ENCODE data around the gene POU3F1.
"Not testable (repeated sequence)": the region's sequence is repeated elsewhere in the genome, so short reads cannot be mapped to it uniquely, and the experiment has no call there.

POU3F1 gene

GRCh38 chr1:38038861-38039260 is 7.7 kb downstream of the POU3F1 start:
- no peak for TF ChIP-seq CTCF (conservative IDR thresholded peaks at IDR 0.05; ENCODE audit: low read depth)
- peak; percentile 60 for DNase-seq (ENCODE audit: low spot score)
- peak overlapping the region; percentile 4; the same call in 1 of the 2 replicates for H3K27ac ChIP-seq
- ChIA-PET POLR2A (ENCODE audit: low non-redundant PET) (interaction anchor here (0.6 kb wide), 1 partner anchor 11 kb away, joined by 3 read pairs; no protein-coding TSS in a partner anchor), CTCF (interaction anchor here (0.6 to 1.7 kb wide), 4 partner anchors 11 to 796 kb away, joined by 3 to 7 read pairs (median 4); no protein-coding TSS in a partner anchor)

- no peak overlapping the region for H3K27ac ChIP-seq
- ChIA-PET POLR2A (ENCODE audit: low non-redundant PET) (no interaction called here), CTCF (interaction anchor here (0.5 to 1.7 kb wide), 4 partner anchors 10 to 1052 kb away, joined by 3 to 7 read pairs (median 4); no protein-coding TSS in a partner anchor)
- DNase-seq (ENCODE audit: low spot score): no peak
- TF ChIP-seq CTCF (conservative IDR thresholded peaks at IDR 0.05; ENCODE audit: low read depth): no peak
Measured at GRCh38 chr1:38037221-38037939, 9.2 kb downstream of the POU3F1 start.

GRCh38 chr1:38034871-38035270 is 11.7 kb downstream of the POU3F1 start:
- TF ChIP-seq CTCF (conservative IDR thresholded peaks at IDR 0.05; ENCODE audit: low read depth): no peak
- POLR2A ChIA-PET (ENCODE audit: low non-redundant PET): no interaction called here
- H3K27ac ChIP-seq: no peak overlapping the region
- DNase-seq (ENCODE audit: low spot score): no peak
- CTCF ChIA-PET: interaction anchor here (0.7 kb wide), 1 partner anchor 44 kb away, joined by 8 read pairs; no protein-coding TSS in a partner anchor

- POLR2A ChIA-PET (ENCODE audit: low non-redundant PET); H3K27ac ChIP-seq; DNase-seq (ENCODE audit: low spot score): not testable (repeated sequence)
- CTCF ChIA-PET: interaction anchor here (0.8 kb wide), 1 partner anchor 449 kb away, joined by 3 read pairs; no protein-coding TSS in a partner anchor
Measured at GRCh38 chr1:38032992-38033391, 13.6 kb downstream of the POU3F1 start.

- DNase-seq (ENCODE audit: low spot score): no peak
- ChIA-PET POLR2A (ENCODE audit: low non-redundant PET) (no interaction called here), CTCF (no interaction called here)
- TF ChIP-seq CTCF (conservative IDR thresholded peaks at IDR 0.05; ENCODE audit: low read depth): no peak
- H3K27ac ChIP-seq: peak overlapping the region; percentile 92
Measured at GRCh38 chr1:38031513-38031866, 15.1 kb downstream of the POU3F1 start.

GRCh38 chr1:38030596-38031512 is 15.7 kb downstream of the POU3F1 start:
- ChIA-PET CTCF (interaction anchor here (0.6 to 1.0 kb wide), 4 partner anchors 9 to 804 kb away, joined by 3 to 5 read pairs (median 3); no protein-coding TSS in a partner anchor), POLR2A (ENCODE audit: low non-redundant PET) (no interaction called here)
- DNase-seq (ENCODE audit: low spot score): no peak
- TF ChIP-seq CTCF (conservative IDR thresholded peaks at IDR 0.05; ENCODE audit: low read depth): no peak
- H3K27ac ChIP-seq: peak overlapping the region; percentile 92
